Thyroid gland (tissue), 4 donors: ENCODE measurements around the gene SLC38A2.

Source experiments
- POLR2A ChIP-seq, 2 donors: fragments of 450-650 bp; IDR thresholded peaks; one replicate each; pipeline ENCODE4 v1.6.1; 2017; ENCODE audit warnings: antibody characterized with exemption in 2 of 2, mild to moderate bottlenecking in 2 of 2, moderate library complexity in 1 of 2
- TF ChIP-seq, protein P1 (sequence below), 6 experiments: fragments of 200-600 bp in 3 of 6; fragments of 450-650 bp in 3 of 6; sonication (generic) in 3 of 6; IDR thresholded peaks; one replicate each; pipeline ENCODE4 v1.5.1; 2016 to 2019; ENCODE audit warnings: antibody characterized with exemption in 6 of 6, mild to moderate bottlenecking in 2 of 6, inconsistent platforms in 1 of 6, moderate library complexity in 1 of 6

DNA sequence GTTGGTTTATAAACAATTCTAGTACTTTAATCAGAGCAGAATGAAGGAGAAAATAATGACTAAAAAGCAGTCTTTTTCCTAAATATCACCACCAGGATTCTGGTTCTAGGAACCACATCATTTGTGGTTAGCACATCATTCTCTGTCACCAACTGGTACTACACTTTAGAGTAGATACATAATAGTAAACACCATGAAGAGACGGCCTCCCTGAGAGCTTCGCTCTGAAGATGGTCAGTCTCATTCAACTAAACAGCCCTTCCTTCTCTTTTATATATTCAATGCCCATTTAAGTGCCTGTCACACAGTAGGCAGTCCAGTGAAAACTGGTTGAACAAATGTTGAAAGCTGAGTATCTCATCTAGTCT, 10.9 kb downstream of the SLC38A2 start:
- TF ChIP-seq, protein P1, sequence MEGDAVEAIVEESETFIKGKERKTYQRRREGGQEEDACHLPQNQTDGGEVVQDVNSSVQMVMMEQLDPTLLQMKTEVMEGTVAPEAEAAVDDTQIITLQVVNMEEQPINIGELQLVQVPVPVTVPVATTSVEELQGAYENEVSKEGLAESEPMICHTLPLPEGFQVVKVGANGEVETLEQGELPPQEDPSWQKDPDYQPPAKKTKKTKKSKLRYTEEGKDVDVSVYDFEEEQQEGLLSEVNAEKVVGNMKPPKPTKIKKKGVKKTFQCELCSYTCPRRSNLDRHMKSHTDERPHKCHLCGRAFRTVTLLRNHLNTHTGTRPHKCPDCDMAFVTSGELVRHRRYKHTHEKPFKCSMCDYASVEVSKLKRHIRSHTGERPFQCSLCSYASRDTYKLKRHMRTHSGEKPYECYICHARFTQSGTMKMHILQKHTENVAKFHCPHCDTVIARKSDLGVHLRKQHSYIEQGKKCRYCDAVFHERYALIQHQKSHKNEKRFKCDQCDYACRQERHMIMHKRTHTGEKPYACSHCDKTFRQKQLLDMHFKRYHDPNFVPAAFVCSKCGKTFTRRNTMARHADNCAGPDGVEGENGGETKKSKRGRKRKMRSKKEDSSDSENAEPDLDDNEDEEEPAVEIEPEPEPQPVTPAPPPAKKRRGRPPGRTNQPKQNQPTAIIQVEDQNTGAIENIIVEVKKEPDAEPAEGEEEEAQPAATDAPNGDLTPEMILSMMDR (IDR thresholded peaks at IDR 0.05) = no peak
- TF ChIP-seq POLR2A (IDR thresholded peaks at IDR 0.05) = no peak
